ENCODE results near the gene HSH2D.

DNA sequence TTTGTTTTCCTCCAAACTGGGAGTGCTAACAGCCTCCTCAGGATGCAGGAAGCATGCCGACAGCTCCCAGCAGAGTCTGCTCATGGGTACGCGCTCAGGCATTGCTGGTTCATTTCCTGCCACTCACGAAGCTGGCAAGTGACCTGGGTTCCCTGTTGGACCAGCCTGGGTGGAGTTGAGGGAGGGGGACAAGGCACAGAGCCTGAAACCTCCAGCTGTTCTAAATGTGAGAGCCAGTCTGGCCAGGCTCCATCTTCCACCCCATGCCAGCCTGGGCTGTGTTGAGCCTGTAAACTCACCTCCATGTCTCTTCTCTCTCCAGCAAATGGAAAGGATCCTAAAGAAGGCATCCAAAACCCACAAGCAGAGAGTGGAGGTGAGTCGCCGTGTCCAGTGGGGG, 46.7 kb downstream of the HSH2D start:
- TF ChIP-seq, protein P1, sequence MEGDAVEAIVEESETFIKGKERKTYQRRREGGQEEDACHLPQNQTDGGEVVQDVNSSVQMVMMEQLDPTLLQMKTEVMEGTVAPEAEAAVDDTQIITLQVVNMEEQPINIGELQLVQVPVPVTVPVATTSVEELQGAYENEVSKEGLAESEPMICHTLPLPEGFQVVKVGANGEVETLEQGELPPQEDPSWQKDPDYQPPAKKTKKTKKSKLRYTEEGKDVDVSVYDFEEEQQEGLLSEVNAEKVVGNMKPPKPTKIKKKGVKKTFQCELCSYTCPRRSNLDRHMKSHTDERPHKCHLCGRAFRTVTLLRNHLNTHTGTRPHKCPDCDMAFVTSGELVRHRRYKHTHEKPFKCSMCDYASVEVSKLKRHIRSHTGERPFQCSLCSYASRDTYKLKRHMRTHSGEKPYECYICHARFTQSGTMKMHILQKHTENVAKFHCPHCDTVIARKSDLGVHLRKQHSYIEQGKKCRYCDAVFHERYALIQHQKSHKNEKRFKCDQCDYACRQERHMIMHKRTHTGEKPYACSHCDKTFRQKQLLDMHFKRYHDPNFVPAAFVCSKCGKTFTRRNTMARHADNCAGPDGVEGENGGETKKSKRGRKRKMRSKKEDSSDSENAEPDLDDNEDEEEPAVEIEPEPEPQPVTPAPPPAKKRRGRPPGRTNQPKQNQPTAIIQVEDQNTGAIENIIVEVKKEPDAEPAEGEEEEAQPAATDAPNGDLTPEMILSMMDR (conservative IDR thresholded peaks at IDR 0.05): no peak
- TF ChIP-seq EZH2 (IDR thresholded peaks at IDR 0.05; ENCODE audit: low read depth): no peak

All from PC-9 (cell line).